Activated CD4-positive, alpha-beta memory T cell treated with anti-CD3 and anti-CD28 coated beads for 36 hours (primary cell): Measurements from ENCODE around the gene LIMK2. TPM values are rescaled to one million over a fixed set of nuclear protein-coding genes. Genes with fewer than 3 reads are reported as not detected.
"Not testable (repeated sequence)": the region's sequence is repeated elsewhere in the genome, so short reads cannot be mapped to it uniquely, and the experiment has no call there.

ENCODE experiments used
- CTCF ChIA-PET: fragments of 350-600 bp; sonication (Branson Sonifier 250); formaldehyde crosslinking; loops from one replicate; lab custom pipeline; 2021; ENCODE audit warnings: antibody characterized with exemption, inconsistent platforms; lab: Charles Lee
- POLR2A ChIA-PET: fragments of 350-600 bp; sonication (Branson Sonifier 250); formaldehyde crosslinking; loops from one replicate; lab custom pipeline; 2021; ENCODE audit warnings: antibody characterized with exemption; lab: Charles Lee
- DNase-seq: peaks from one replicate; pipeline ENCODE4 v3.0.0-alpha.2; 2020
- H3K27ac Mint-ChIP-seq: one replicate; pipeline ENCODE4 v1.8.0; 2021; ENCODE audit warnings: mixed read lengths
- H3K27me3 Mint-ChIP-seq: one replicate; pipeline ENCODE4 v1.8.0; 2021; ENCODE audit warnings: mixed read lengths
- H3K36me3 Mint-ChIP-seq: one replicate; pipeline ENCODE4 v1.8.0; 2021; ENCODE audit warnings: mixed read lengths
- H3K4me1 Mint-ChIP-seq: one replicate; pipeline ENCODE4 v1.8.0; 2021; ENCODE audit warnings: low read depth, mixed read lengths
- H3K4me3 Mint-ChIP-seq: one replicate; pipeline ENCODE4 v1.8.0; 2021; ENCODE audit warnings: mild to moderate bottlenecking, mixed read lengths
- H3K9me3 Mint-ChIP-seq: one replicate; pipeline ENCODE4 v1.8.0; 2021; ENCODE audit warnings: mixed read lengths
- intact Hi-C: fragments of 100-400 bp; cut with micrococcal nuclease; formaldehyde crosslinking; loops from one replicate; pipeline ENCODE4 v1.15.1; 2023
- total RNA-seq, 2 experiments: library from RNA; stranded (reverse); gene quantifications; one replicate each; pipeline ENCODE4 v1.2.3, GENCODE V29; 2021

LIMK2 gene
- total RNA-seq, 2 experiments from 2014 or later, result 42.0 to 44.7 TPM

GRCh38 chr22:31187627-31188026, 24.5 kb upstream of the LIMK2 start:
- Mint-ChIP-seq H3K27me3 (no peaks in the 10 kb centered on the region), H3K4me3 (no peak overlapping the region), H3K9me3 (no peaks in the 10 kb centered on the region), H3K27ac (no peak overlapping the region), H3K36me3 (peaks cover 13% of the 10 kb centered on the region), H3K4me1 (peaks cover 2% of the 10 kb centered on the region)
- no peak for DNase-seq
- CTCF ChIA-PET, result no interaction called here
- POLR2A ChIA-PET, result interaction anchor here (0.9 kb wide), 1 partner anchor 9 kb away, joined by 3 read pairs; no protein-coding TSS in a partner anchor
- intact Hi-C loops, result no loop called here

DNA sequence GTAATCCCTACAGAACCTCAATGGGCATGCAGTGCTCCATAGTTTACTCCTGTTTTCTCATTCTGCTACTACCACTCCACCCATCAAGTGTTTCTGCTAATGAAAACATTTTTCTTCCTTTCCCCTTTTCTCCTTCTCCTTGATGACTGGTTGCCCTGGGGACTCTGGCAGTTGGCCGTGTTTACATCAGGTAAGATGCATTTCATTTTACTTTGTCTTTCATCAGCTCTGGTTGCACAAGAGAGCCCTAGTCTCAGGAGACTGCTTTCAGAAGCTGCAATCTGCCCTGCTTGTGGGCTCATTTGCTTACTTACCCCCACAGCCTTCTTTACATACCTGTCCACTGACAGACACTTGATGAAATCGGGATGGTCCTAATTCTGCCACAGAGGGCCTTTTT, 19.6 kb upstream of the LIMK2 start:
- POLR2A ChIA-PET, result interaction anchor here (1.0 kb wide), 1 partner anchor 18 kb away, joined by 3 read pairs; no protein-coding TSS in a partner anchor
- no peaks in the 10 kb centered on the region for H3K27me3 Mint-ChIP-seq
- peaks cover 17% of the 10 kb centered on the region for H3K36me3 Mint-ChIP-seq

GRCh38 chr22:31193092-31193491, 19.0 kb upstream of the LIMK2 start:
- Mint-ChIP-seq H3K4me3 (no peak overlapping the region), H3K36me3 (peaks cover 13% of the 10 kb centered on the region), H3K27ac (no peak overlapping the region), H3K4me1 (peaks cover 2% of the 10 kb centered on the region), H3K27me3 (no peaks in the 10 kb centered on the region), H3K9me3 (no peaks in the 10 kb centered on the region)
- POLR2A ChIA-PET, result interaction anchor here (0.6 kb wide), 1 partner anchor 14 kb away, joined by 4 read pairs; no protein-coding TSS in a partner anchor
- CTCF ChIA-PET, result interaction anchor here (0.6 to 1.5 kb wide), 3 partner anchors 19 to 653 kb away, joined by 3 to 7 read pairs (median 4); partner anchors contain the start of gene LIMK2
- no peak for DNase-seq
- intact Hi-C loops, result no loop called here

More for the DNA sequence above, 19.6 kb upstream of the LIMK2 start:
- Mint-ChIP-seq H3K4me1 (peaks cover 2% of the 10 kb centered on the region), H3K27ac (no peak overlapping the region), H3K9me3 (no peaks in the 10 kb centered on the region), H3K4me3 (no peak overlapping the region)
- intact Hi-C loops, result no loop called here
- DNase-seq, result no peak
- CTCF ChIA-PET, result interaction anchor here (1.4 to 1.5 kb wide), 2 partner anchors 20 to 80 kb away, joined by 4 to 7 read pairs; partner anchors contain the start of gene LIMK2

- H3K4me3 Mint-ChIP-seq, H3K27ac Mint-ChIP-seq, H3K27me3 Mint-ChIP-seq, intact Hi-C loops, CTCF ChIA-PET, DNase-seq, H3K4me1 Mint-ChIP-seq, H3K9me3 Mint-ChIP-seq: not testable (repeated sequence)
- H3K36me3 Mint-ChIP-seq, result peaks cover 13% of the 10 kb centered on the region
- POLR2A ChIA-PET, result interaction anchor here (0.6 kb wide), 1 partner anchor 87 kb away, joined by 6 read pairs; no protein-coding TSS in a partner anchor
These were observed 17.4 kb upstream of the LIMK2 start for GRCh38 chr22:31194681-31195080.

DNA sequence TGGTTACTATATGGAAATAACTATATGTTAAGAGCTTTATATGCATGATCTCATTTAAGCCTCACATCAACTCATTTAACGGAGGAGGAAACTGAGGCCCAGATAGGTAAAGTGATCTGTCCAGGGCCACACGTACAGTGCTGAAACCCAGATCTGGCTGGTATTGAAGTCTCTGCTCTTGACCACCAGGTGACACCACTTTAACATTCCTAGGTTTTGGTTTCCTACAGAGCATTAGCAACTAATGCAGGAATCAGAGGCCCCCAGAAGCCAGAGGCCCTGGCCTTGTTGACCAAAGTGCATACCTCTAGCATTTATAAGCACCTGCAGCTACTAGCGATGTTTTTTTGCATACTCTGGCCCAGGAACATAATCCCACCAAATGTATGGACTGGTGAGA, 12.9 kb upstream of the LIMK2 start:
- Mint-ChIP-seq H3K4me1 (no peaks in the 10 kb centered on the region), H3K27me3 (no peaks in the 10 kb centered on the region), H3K9me3 (no peaks in the 10 kb centered on the region), H3K36me3 (peaks cover 12% of the 10 kb centered on the region), H3K4me3 (no peak overlapping the region), H3K27ac (no peak overlapping the region)
- ChIA-PET CTCF (interaction anchor here (0.5 kb wide), 1 partner anchor 8 kb away, joined by 5 read pairs; no protein-coding TSS in a partner anchor), POLR2A (interaction anchor here (0.7 kb wide), 1 partner anchor 91 kb away, joined by 3 read pairs; no protein-coding TSS in a partner anchor)
- intact Hi-C loops, result no loop called here
- DNase-seq, result no peak

- H3K9me3 Mint-ChIP-seq, H3K4me3 Mint-ChIP-seq, H3K27me3 Mint-ChIP-seq, CTCF ChIA-PET, intact Hi-C loops, DNase-seq, H3K27ac Mint-ChIP-seq: not testable (repeated sequence)
- H3K4me1 Mint-ChIP-seq, result peaks cover 16% of the 10 kb centered on the region
- peaks cover 12% of the 10 kb centered on the region for H3K36me3 Mint-ChIP-seq
- POLR2A ChIA-PET, result interaction anchor here (0.6 kb wide), 1 partner anchor 91 kb away, joined by 3 read pairs; no protein-coding TSS in a partner anchor
These were observed 7.6 kb upstream of the LIMK2 start for GRCh38 chr22:31204352-31204984.

DNA sequence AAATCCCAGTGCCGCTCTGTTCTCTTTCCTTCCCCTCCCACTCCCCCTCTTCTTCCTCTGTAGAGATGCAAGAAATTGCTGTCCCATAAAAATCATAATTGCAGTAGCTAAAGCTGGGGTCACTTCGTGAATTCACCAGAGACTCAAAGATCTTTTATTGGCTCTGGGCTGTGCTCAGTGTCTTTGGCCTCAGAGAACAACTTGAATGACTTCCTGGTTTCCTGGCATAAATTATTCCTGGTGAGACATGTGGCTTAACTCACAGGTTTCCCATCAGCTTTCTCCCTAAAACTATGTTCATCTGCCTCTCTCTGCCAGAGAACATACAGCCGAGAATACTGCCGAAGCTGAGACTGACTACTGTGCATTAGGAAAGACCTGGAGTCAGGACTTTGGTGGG, 7.0 kb upstream of the LIMK2 start:
- H3K27me3 Mint-ChIP-seq, H3K4me3 Mint-ChIP-seq, intact Hi-C loops: not testable (repeated sequence)

DNA sequence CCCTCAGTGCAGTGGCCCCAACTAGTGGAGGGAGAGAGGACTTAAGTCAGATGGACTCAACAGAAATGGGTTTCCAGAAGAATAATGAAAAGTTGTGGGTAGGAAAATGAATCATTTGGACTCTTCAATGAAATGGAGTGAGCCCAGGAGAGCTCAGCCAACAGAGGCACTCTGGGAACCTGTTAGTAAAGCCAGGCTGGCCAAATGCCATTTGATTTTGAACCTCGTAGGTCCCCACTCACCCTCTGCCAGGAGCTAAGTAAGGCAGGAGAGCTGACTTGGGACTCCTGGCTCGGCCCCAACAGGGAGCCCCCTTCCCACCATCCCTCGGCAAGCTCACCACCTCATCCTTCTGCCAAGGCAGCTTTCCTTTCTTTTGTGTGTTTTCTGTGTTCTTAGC, 5.6 kb upstream of the LIMK2 start:
- H3K27me3 Mint-ChIP-seq, H3K4me3 Mint-ChIP-seq, H3K36me3 Mint-ChIP-seq, H3K9me3 Mint-ChIP-seq, DNase-seq, intact Hi-C loops, POLR2A ChIA-PET: not testable (repeated sequence)
- CTCF ChIA-PET, result interaction anchor here (1.6 kb wide), 1 partner anchor 99 kb away, joined by 3 read pairs; the partner anchor contains the start of gene SELENOM
- peak overlapping the region; percentile 69 for H3K27ac Mint-ChIP-seq
- H3K4me1 Mint-ChIP-seq, result peaks cover 33% of the 10 kb centered on the region

More for the DNA sequence above, 7.0 kb upstream of the LIMK2 start:
- CTCF ChIA-PET, DNase-seq, H3K36me3 Mint-ChIP-seq, H3K9me3 Mint-ChIP-seq, H3K27ac Mint-ChIP-seq, POLR2A ChIA-PET: not testable (repeated sequence)
- peaks cover 21% of the 10 kb centered on the region for H3K4me1 Mint-ChIP-seq

GRCh38 chr22:31206896-31207687, 5.0 kb upstream of the LIMK2 start:
- no peaks in the 10 kb centered on the region for H3K27me3 Mint-ChIP-seq
- CTCF ChIA-PET, result interaction anchor here (0.6 to 1.6 kb wide), 4 partner anchors 8 to 120 kb away, joined by 3 to 5 read pairs (median 4); partner anchors contain the start of gene SELENOM
- H3K27ac Mint-ChIP-seq, result peak overlapping the region; percentile 69
- peaks cover 9% of the 10 kb centered on the region for H3K36me3 Mint-ChIP-seq
- intact Hi-C loops, result no loop called here
- H3K4me1 Mint-ChIP-seq, result peaks cover 38% of the 10 kb centered on the region
- POLR2A ChIA-PET, result no interaction called here
- DNase-seq, result peak; percentile 68
- no peak overlapping the region for H3K4me3 Mint-ChIP-seq
- no peaks in the 10 kb centered on the region for H3K9me3 Mint-ChIP-seq

DNA sequence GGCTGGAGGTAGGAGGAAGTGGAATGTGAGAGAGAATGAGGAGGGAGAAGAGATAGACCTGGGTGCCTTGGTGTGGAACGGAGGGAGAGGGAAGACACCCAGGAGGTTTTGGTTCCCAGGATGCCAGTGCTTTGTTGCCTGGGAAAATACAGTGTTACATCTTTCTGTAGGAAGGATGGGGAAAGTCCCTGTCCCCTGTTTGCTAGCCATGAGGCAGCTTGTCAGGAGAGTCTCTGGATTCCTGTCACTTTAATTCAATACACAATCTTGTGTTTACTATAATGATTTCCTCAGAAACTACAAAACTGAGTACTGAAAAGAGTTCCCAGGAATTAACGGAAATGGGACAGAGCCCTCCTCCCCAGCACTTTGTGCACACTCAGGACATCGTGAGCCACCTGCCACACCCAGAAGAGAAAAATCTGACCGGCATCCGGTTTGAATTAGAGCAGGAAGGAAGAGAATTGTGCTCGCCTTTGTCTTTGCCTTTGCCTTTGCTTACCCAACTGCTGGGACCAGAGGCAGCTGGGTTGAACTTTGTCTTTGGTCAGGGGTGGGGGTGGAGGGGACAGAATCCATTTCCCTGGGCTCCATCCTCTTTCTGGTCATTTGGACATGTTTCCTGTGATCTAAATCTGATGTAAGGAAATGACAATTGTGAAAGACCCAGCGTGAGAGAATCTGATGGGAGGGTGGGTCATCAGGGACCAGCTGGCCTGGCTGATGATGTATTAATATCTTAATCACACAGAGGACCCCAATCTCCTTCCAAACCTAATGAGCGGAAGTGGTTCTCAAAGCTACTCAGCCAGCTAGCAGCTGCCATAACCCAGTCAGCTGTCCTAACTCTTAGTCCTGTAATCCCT, 1.3 kb upstream of the LIMK2 start:
- Mint-ChIP-seq H3K4me3 (peak overlapping the region; percentile 83), H3K27ac (peak overlapping the region; percentile 87), H3K4me1 (peaks cover 57% of the 10 kb centered on the region), H3K36me3 (peaks cover 3% of the 10 kb centered on the region), H3K9me3 (no peaks in the 10 kb centered on the region), H3K27me3 (no peaks in the 10 kb centered on the region)
- DNase-seq, result peak; percentile 41
- ChIA-PET CTCF (interaction anchor here (0.6 to 5.9 kb wide), 32 partner anchors 9 to 144 kb away, joined by 3 to 79 read pairs (median 5); partner anchors contain the start of genes PIK3IP1, RNF185 and SELENOM), POLR2A (interaction anchor here (0.9 to 2.7 kb wide), 6 partner anchors 9 to 135 kb away, joined by 3 to 15 read pairs (median 3); partner anchors contain the start of genes PATZ1 and PIK3IP1)
- intact Hi-C loops, result loop anchor here (5.0 to 10.0 kb wide), 2 partner anchors 103 to 126 kb away; partner anchors contain the start of genes SELENOM and SMTN

GRCh38 chr22:31211482-31211861, 626 bp upstream of the LIMK2 start:
- H3K4me1 Mint-ChIP-seq, result peaks cover 59% of the 10 kb centered on the region

More at GRCh38 chr22:31211482-31211861, 626 bp upstream of the LIMK2 start:
- peak overlapping the region; percentile 87 for H3K27ac Mint-ChIP-seq
- H3K27me3 Mint-ChIP-seq, result no peaks in the 10 kb centered on the region
- no peak for DNase-seq
- CTCF ChIA-PET, result interaction anchor here (0.6 to 5.9 kb wide), 33 partner anchors 10 to 143 kb away, joined by 3 to 79 read pairs (median 4); partner anchors contain the start of genes PATZ1, PIK3IP1, RNF185 and SELENOM
- POLR2A ChIA-PET, result interaction anchor here (0.9 to 2.7 kb wide), 8 partner anchors 10 to 135 kb away, joined by 3 to 15 read pairs (median 4); partner anchors contain the start of genes PATZ1, PIK3IP1 and SELENOM
- H3K4me3 Mint-ChIP-seq, result peak overlapping the region; percentile 83
- intact Hi-C loops, result loop anchor here (5.0 to 10.0 kb wide), 2 partner anchors 104 to 127 kb away; partner anchors contain the start of genes SELENOM and SMTN
- H3K36me3 Mint-ChIP-seq, result peaks cover 3% of the 10 kb centered on the region
- H3K9me3 Mint-ChIP-seq, result no peaks in the 10 kb centered on the region
